HG03064 (cell line): ENCODE data around the gene INPP4A.

Source experiments
- ATAC-seq: cut with Tn5 transposase; IDR thresholded peaks from one replicate; pipeline ENCODE4 v1.9.1; 2021; ENCODE audit warnings: low read depth; ENCODE audit not compliant: unreplicated experiment

Gene INPP4A

GRCh38 chr2:98507891-98508708 is 63.4 kb downstream of the INPP4A start:
- ATAC-seq = no peak

GRCh38 chr2:98508709-98509066 is 64.0 kb downstream of the INPP4A start:
- ATAC-seq = no peak

GRCh38 chr2:98509542-98510321 is 65.1 kb downstream of the INPP4A start:
- ATAC-seq = no peak

GRCh38 chr2:98510322-98510662 is 65.6 kb downstream of the INPP4A start:
- ATAC-seq = no peak

- ATAC-seq = no peak
Observed at GRCh38 chr2:98511981-98512380, 67.3 kb downstream of the INPP4A start.

- no peak for ATAC-seq
Observed at GRCh38 chr2:98512699-98513098, 68.0 kb downstream of the INPP4A start.

- no peak for ATAC-seq
Observed at GRCh38 chr2:98514096-98514639, 69.5 kb downstream of the INPP4A start.

GRCh38 chr2:98514879-98515249 is 70.2 kb downstream of the INPP4A start:
- no peak for ATAC-seq

GRCh38 chr2:98515250-98515991 is 70.8 kb downstream of the INPP4A start:
- ATAC-seq = no peak

GRCh38 chr2:98516571-98516970 is 71.9 kb downstream of the INPP4A start:
- ATAC-seq = no peak

GRCh38 chr2:98517636-98518035 is 73.0 kb downstream of the INPP4A start:
- ATAC-seq = no peak

- ATAC-seq = no peak
Observed at GRCh38 chr2:98518101-98518500, 73.4 kb downstream of the INPP4A start.

- no peak for ATAC-seq
Observed at GRCh38 chr2:98519156-98519555, 74.5 kb downstream of the INPP4A start.

GRCh38 chr2:98519851-98520250 is 75.2 kb downstream of the INPP4A start:
- no peak for ATAC-seq

- ATAC-seq = no peak
Observed at GRCh38 chr2:98520806-98521205, 76.1 kb downstream of the INPP4A start.

GRCh38 chr2:98521266-98521665 is 76.6 kb downstream of the INPP4A start:
- no peak for ATAC-seq

- no peak for ATAC-seq
Observed at GRCh38 chr2:98522854-98523253, 78.2 kb downstream of the INPP4A start.

GRCh38 chr2:98524168-98524567 is 79.5 kb downstream of the INPP4A start:
- ATAC-seq = no peak

- no peak for ATAC-seq
Observed at GRCh38 chr2:98528349-98528748, 83.7 kb downstream of the INPP4A start.

- no peak for ATAC-seq
Observed at GRCh38 chr2:98530114-98530513, 85.5 kb downstream of the INPP4A start.

GRCh38 chr2:98532756-98533155 is 88.1 kb downstream of the INPP4A start:
- no peak for ATAC-seq
